GM10847 (cell line): ENCODE results near the gene HACE1.

Experiments
- POLR2A ChIP-seq: IDR thresholded peaks from 2 replicates; pipeline ENCODE4 v1.6.1; 2011; ENCODE audit not compliant: insufficient read length; ENCODE audit errors: extremely low read depth

Gene HACE1

DNA sequence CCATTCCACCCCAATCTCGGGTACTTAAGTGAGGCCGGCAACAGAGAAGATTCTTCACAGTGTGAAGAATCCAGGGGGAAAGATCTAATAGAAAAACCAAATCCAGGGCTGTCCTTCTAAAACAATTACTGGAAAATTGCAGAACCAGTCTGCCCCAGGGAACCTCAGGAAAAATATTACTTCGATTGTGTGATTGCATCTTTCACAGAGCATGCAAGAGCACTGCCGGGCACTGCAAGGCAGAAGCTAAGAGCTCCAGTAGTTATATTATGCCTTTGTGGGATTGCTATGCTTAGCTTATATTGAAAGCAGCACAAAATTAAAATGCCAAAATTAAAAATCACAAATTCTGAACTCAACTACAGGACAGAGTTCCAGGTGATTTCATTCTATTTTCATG is 175.9 kb downstream of the HACE1 start:
- no peak for TF ChIP-seq POLR2A

DNA sequence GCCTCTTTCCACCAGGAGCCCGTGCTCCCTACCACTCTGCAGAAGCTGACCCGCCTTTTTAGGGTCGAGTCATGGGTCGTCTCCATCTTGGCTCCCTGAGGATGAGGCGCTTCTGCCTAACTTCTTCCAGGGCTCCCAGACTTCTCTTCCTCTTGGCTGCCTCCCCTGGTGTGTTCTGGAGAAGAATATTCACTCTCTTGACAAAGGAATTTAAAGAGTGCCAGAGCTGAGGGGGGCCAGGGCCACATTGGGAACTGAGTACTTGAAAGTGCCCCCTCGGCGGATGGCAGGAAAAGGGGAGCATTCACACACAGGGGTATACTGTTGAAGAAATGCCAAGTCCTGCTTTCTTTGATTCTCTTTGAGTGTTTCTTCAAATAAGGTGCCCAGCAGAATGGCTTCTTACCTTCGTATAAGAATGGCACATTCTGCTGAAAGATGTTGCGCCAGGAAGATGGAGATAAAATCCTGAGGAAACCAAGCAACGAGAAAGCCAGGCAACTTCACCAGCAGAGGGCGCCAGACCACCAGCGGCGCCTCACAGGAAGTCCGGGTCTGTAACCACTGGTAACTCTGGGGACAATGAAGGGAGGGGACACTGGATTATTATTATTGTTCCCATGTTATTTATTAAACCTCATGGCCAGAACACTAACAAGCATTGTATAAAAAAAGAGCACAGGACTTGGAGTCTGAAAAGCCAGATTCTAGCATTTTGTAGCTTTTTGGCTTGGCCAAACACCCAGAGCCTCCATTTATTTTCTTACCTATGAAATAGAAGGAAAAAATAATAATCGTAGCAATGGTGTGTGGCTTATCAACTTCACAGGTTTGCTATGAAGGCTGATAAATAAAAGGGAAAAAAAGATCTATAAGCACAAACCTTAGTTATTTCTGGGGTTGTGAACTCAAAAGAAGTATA is 176.7 kb downstream of the HACE1 start:
- no peak for TF ChIP-seq POLR2A

DNA sequence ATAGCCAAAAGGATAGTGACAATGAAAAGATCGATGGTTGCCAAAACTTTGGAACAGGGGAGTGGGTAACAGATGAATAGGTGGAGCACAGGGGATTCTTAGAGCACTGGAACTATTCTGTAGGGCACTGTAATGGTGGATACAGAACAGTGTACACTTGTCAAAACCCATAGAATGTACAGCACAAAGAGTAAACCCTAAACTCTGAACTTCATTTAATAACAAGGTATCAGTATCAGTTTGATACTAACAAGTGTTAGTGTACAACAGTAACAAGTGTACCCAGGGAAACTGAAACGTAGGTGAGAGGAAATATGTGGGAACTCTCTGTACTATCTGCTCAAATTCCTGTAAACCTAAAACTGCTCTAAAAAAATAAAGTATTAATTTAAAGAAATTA is 179.2 kb downstream of the HACE1 start:
- TF ChIP-seq POLR2A, result no peak

DNA sequence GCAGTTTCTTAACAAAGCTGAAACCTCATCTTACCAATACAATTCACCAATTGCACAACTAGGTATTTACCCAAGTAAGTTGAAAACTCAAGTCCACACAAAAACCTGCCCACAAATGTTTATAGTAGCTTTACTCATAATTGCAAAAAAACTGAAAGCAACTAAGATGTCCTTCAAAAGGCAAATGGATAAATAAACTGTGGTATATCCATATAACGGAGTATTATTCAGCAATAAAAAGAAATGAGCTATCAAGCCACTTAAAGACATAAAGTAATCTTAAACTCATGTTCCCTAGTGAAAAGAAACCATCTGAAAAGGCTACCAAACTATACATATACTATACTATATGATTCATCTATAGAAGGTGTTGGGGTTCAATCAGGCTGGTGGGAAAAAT is 179.7 kb downstream of the HACE1 start:
- no peak for TF ChIP-seq POLR2A
